C4-2B (cell line): ENCODE measurements around the gene ELAC2.

ENCODE experiments used
- H3K27ac ChIP-seq: fragments of 450-650 bp; 2 replicates; pipeline ENCODE4 v1.5.1; 2017
- ZFX ChIP-seq: fragments of 450-650 bp; IDR thresholded peaks from 2 replicates; pipeline ENCODE4 v1.6.1; 2017
- TF ChIP-seq, protein P1 (sequence below): fragments of 450-650 bp; conservative IDR thresholded peaks from 2 replicates; pipeline ENCODE4 v1.5.1; 2017; ENCODE audit warnings: mild to moderate bottlenecking

Gene ELAC2

GRCh38 chr17:13002761-13003453 lies 14.9 kb downstream of the ELAC2 start:
- TF ChIP-seq, protein P1, sequence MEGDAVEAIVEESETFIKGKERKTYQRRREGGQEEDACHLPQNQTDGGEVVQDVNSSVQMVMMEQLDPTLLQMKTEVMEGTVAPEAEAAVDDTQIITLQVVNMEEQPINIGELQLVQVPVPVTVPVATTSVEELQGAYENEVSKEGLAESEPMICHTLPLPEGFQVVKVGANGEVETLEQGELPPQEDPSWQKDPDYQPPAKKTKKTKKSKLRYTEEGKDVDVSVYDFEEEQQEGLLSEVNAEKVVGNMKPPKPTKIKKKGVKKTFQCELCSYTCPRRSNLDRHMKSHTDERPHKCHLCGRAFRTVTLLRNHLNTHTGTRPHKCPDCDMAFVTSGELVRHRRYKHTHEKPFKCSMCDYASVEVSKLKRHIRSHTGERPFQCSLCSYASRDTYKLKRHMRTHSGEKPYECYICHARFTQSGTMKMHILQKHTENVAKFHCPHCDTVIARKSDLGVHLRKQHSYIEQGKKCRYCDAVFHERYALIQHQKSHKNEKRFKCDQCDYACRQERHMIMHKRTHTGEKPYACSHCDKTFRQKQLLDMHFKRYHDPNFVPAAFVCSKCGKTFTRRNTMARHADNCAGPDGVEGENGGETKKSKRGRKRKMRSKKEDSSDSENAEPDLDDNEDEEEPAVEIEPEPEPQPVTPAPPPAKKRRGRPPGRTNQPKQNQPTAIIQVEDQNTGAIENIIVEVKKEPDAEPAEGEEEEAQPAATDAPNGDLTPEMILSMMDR = peak; percentile 89
- TF ChIP-seq ZFX = no peak
- no peak overlapping the region; the same call in 1 of the 2 replicates for H3K27ac ChIP-seq

GRCh38 chr17:13001991-13002615 lies 15.7 kb downstream of the ELAC2 start:
- TF ChIP-seq, protein P1 = no peak
- no peak for TF ChIP-seq ZFX
- no peak overlapping the region; the same call in 1 of the 2 replicates for H3K27ac ChIP-seq

- TF ChIP-seq, protein P1 = no peak
- no peak for TF ChIP-seq ZFX
- H3K27ac ChIP-seq = no peak overlapping the region
These were observed 17.3 kb downstream of the ELAC2 start for GRCh38 chr17:13000561-13000960.

GRCh38 chr17:12998874-12999273 lies 19.0 kb downstream of the ELAC2 start:
- TF ChIP-seq, protein P1 = no peak
- no peak for TF ChIP-seq ZFX

DNA sequence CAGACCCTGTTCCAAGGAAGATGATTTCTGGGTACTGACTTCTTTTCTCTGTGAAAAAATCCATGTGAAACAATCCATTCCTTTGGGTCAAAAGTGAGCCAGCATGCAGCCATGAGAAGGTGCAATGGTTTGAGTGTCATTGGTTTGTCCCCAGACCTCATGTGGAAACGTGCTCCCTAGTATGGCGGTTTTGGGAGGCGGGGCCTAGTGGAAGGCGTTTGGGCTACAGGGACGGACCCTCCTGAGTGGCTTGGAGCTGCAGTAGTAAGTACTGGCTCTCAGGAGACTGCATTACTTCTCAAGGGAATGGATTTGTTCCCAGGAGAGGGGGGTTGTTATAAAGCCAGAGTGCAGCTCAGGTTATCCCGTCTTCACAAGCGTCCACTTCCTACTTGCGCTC lies 19.4 kb downstream of the ELAC2 start:
- TF ChIP-seq, protein P1 = no peak
- no peak for TF ChIP-seq ZFX
- no peak overlapping the region for H3K27ac ChIP-seq

More at GRCh38 chr17:12998874-12999273, 19.0 kb downstream of the ELAC2 start:
- H3K27ac ChIP-seq = no peak overlapping the region

- no peak for TF ChIP-seq ZFX
- TF ChIP-seq, protein P1 = no peak
- H3K27ac ChIP-seq = no peak overlapping the region
These were observed 20.9 kb downstream of the ELAC2 start for GRCh38 chr17:12996941-12997340.

DNA sequence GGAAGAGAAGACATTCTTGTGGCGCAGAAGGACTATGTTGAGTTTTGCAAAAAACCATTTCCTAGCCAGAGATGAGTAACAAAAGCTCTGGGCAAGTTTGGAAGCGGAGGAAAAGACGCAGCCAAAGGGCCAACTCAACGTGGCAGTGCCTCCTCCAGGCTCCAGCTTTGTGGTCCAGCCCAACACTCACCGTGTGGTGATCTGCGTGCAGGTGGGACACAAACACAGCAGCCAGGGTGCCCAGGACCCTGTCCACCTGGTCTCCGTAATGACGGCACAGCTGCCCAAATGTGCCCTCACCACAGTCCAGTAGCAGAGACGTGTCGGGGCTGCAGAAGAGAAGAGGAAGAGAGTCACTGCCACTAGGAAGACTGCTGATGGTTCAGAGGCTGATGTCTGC lies 21.5 kb downstream of the ELAC2 start:
- H3K27ac ChIP-seq = no peak overlapping the region

More for the DNA sequence above, 21.5 kb downstream of the ELAC2 start:
- TF ChIP-seq, protein P1 = no peak
- no peak for TF ChIP-seq ZFX
